CMK (cell line): ENCODE data around the gene COMP.

Experiments
- DNase-seq: peaks from one replicate; pipeline ENCODE4 v3.0.0-alpha.2; 2010; ENCODE audit warnings: low read depth

COMP gene

DNA sequence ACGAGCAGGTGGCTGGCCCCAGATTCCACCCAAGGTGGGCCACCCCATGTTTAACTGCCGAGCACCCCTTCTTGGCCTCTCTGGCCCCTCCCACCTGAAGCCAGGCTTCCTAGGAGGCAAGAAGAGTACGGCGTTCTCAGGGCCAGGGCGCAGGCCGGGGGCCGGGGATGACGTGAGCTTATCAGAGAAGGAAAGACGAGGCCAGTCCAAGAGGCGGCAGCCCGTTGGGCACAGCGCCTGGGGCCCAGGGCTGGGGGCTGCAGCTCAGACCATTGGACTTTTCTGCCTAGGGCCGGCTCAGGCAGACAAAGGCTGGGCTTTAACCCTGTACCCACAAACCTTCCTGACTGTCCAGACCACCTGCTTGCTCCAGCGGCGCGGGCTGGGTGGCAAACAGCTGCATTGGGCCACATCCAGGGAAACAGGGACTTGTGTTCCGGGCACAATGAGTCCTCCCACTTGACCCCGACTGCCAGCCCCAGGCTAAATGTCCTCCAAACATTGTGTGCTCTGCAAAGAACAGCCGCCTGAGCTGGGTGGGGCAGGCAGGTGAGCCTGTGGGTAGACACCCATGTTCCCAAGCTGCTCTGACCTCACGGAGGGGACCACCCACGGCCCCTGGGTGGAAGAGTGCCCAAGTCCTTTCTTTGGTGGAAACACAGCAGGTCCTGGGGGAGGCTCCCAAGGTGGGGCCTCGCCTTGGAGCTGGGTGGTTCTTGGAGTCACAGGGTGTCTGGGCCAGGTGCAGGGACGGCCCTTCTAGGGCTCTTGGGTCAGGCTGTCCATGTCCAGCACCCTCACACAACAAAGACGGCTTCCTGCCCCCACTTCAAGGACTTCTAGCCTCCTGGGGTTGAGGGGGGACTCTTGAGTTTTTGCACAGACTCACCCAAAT is 21.9 kb downstream of the COMP start:
- DNase-seq: no peak

DNA sequence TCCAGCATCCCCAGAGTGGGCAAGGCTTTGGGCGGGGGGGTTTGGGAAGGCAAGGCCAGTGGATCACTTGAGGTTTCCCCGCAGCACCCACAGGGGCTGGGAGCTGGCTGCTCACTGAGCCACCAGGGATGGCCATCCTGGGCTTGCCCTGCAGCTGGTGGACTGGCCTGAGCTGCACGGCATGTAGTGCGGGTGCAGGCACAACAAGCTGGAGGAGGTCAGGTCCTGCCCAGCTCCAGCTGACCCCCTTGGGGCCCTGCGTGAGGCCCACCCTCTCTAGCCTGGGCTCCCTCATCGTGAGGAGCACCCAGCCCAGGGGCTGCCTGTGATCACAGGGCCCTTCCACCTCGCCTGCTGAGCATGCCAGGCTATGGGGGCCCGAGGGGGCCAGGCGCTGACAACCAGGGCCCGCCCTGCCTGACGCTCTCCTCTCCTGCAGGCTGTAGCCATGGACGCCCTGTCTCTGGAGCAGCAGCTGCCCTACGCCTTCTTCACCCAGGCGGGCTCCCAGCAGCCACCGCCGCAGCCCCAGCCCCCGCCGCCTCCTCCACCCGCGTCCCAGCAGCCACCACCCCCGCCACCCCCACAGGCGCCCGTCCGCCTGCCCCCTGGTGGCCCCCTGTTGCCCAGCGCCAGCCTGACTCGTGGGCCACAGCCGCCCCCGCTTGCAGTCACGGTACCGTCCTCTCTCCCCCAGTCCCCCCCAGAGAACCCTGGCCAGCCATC is 22.9 kb downstream of the COMP start:
- no peak for DNase-seq

DNA sequence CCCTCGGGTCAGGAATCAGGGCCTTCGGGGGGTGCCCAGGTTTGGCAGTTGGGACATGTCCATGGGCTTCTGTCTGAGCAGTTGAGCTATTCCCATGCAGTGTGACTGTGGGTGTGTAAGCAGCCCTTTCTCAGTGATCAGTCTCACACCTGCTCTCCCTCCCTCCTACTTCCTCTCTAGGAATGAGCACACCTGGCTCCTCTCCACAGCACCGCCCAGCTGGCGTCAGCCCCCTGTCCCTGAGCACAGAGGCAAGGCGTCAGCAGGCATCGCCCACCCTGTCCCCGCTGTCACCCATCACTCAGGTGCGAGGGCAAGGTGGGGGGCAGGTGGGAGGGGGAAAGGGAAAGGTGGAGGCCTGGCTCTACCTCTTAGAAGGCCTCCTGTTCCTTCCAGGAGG is 25.9 kb downstream of the COMP start:
- no peak for DNase-seq

- no peak for DNase-seq
These were observed 26.5 kb downstream of the COMP start for GRCh38 chr19:18764591-18765051.

DNA sequence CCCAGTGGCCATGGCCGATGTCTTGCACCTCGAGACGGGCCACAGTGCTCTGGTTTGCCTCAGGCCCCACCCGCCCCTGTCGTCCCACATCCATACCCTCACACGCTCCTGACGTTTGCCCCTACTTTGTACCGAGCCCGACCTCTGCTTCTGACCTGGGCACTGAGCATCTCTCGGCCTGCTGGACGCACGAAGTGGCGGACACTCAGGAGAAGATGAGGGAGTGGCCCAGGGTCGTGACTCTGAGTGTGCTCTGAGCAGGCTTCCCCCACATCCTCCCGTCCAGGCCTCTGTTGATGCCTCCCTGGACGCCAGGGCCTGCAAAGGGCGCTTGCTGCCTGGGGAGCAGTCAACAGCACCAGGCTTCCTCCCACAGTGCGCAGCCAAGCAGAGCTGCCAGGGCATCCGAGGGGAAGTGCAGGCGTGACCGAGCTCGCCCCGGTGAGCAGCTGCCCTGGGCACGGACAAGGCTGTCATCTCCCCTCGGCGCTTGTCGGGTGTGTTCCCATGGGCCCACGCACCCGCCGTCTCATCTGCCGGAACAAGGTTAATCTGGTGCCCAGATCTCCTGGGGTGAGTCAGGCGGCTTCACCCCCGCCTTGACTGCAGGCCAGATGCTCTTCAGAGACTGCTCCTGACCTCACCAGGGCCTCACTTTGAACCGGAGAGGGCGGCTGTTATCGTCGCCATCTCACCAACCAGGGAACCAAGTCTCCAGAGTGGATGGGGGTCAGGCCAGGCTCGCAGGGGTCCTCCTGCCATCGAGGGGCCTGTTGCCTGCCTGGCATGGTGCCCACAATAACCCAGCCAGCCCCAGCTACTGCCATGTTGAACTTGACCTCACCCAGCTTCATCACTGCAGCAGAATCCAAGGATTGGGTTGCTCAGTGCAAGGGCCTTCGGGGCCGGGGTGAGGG is 27.2 kb downstream of the COMP start:
- DNase-seq: no peak

- DNase-seq: no peak
These were observed 28.7 kb downstream of the COMP start for GRCh38 chr19:18762125-18763023.

GRCh38 chr19:18761531-18762110 is 29.5 kb downstream of the COMP start:
- DNase-seq: no peak

- DNase-seq: no peak
These were observed 30.4 kb downstream of the COMP start for GRCh38 chr19:18760440-18761383.

GRCh38 chr19:18759995-18760426 is 31.1 kb downstream of the COMP start:
- DNase-seq: no peak

- DNase-seq: no peak
These were observed 31.7 kb downstream of the COMP start for GRCh38 chr19:18759304-18759994.

GRCh38 chr19:18756896-18757295 is 34.2 kb downstream of the COMP start:
- no peak for DNase-seq

DNA sequence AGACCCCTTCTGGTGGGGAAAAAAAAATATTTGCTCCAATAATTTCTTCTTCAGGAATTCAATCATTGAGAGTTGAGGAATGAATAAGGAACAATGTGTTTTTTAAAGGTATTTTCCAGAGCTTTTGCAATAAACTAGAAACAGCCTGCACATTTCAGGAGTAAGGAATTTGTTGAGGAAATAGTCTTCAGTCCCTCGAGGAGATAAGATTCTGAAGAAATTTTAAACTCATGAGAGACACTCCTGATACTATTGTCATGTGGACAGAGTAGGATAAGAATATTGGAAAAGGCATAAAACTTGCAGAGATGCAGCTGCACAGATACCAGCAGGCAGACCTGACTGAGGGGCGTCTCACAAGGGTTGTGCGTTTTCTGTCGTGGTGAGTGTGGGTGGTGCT is 36.6 kb downstream of the COMP start:
- no peak for DNase-seq

DNA sequence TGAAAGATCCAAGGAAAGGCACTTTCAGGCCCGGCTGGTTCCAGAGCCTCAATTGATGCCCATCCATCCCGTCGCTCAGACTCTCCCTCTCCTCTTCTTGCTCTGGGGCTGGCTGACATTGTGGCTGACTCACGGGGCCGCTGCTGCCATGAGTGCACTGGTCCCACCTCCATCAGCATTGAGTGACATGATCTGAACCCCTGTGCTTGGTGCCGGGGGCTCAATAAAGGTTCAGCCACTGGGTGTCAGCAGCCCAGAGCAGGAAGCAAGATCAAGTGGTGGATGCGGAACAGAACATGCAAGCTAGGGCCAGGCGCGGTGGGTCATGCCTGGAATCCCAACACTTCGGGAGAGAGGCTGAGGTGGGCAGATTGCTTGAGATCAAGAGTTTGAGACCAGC is 39.5 kb downstream of the COMP start:
- DNase-seq: no peak

DNA sequence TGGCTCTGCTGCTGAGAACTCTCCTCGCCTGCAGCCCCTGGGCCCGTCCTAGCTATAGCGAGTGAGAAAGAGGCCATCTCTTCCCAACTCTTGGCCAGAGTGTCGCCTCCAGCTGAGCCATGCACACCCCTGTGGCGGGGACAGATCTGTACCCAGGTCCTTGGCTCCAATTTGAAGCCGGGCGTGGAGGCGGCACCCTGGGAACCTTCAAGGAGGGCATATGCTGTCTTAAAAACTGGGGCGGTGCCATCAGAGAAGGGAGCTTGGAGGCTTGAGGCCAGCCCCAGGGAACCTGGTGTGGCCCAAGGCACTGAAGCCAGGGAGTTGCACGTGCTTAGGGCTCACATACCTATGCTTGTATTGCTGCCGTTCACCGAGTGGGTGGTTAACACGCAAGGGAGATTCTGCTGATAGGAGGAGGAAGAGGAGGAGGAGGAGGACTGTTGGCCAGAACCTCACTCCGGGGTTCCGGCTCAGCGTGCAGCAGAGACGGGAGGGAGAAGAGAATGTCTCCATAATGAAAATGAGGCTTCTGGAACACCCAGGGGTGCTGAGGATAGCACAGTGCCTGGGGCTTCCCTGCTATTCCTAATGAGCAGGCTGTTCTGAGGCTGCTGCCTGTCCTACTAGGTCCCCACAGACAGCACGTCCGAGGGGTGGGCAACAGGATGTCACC is 40.7 kb downstream of the COMP start:
- no peak for DNase-seq

GRCh38 chr19:18749362-18750231 is 41.5 kb downstream of the COMP start:
- DNase-seq: no peak

GRCh38 chr19:18746401-18747325 is 44.4 kb downstream of the COMP start:
- no peak for DNase-seq
